HAP-1 (cell line): ENCODE measurements around the gene FEM1C.

ENCODE experiments used
- DNase-seq, 2 experiments: peaks; one replicate each; pipeline ENCODE4 v3.0.0-alpha.2; 2016 to 2020; ENCODE audit warnings: low spot score in 2 of 2
- H3K27me3 ChIP-seq: fragments of 250-450 bp; sonication (Bioruptor Pico); 2 replicates; pipeline ENCODE4 v1.5.1; 2020; ENCODE audit warnings: low read depth, mild to moderate bottlenecking, moderate library complexity
- H3K36me3 ChIP-seq: fragments of 250-450 bp; sonication (Bioruptor Pico); replicated peaks from 2 replicates; pipeline ENCODE4 v1.5.1; 2020; ENCODE audit warnings: mild to moderate bottlenecking
- H3K4me1 ChIP-seq: fragments of 250-450 bp; sonication (Bioruptor Pico); 2 replicates; pipeline ENCODE4 v1.5.1; 2020; ENCODE audit warnings: mild to moderate bottlenecking
- H3K4me3 ChIP-seq: fragments of 250-450 bp; sonication (Bioruptor Pico); 2 replicates; pipeline ENCODE4 v1.5.1; 2020; ENCODE audit warnings: mild to moderate bottlenecking, moderate library complexity
- H3K9me3 ChIP-seq: fragments of 250-450 bp; sonication (Bioruptor Pico); 2 replicates; pipeline ENCODE4 v1.5.1; 2020; ENCODE audit warnings: mild to moderate bottlenecking, moderate library complexity
- in situ Hi-C: fragments of 300-500 bp; cut with MboI; formaldehyde crosslinking; loops from 3 replicates; pipeline ENCODE4 v1.14.3; 2020; ENCODE audit warnings: low sequenced_read_pairs, inconsistent platforms, mixed read lengths

Gene FEM1C

GRCh38 chr5:115549154-115549553 lies 4.6 kb upstream of the FEM1C start:
- H3K9me3 ChIP-seq: peaks cover 4% of the 10 kb centered on the region
- no peaks in the 10 kb centered on the region for H3K36me3 ChIP-seq
- H3K4me3 ChIP-seq: no peak overlapping the region
- H3K27me3 ChIP-seq: no peaks in the 10 kb centered on the region
- peaks cover 4% of the 10 kb centered on the region for H3K4me1 ChIP-seq
- peak in 1 of 2 experiments; percentile 29 for DNase-seq
- in situ Hi-C loops: no loop called here

DNA sequence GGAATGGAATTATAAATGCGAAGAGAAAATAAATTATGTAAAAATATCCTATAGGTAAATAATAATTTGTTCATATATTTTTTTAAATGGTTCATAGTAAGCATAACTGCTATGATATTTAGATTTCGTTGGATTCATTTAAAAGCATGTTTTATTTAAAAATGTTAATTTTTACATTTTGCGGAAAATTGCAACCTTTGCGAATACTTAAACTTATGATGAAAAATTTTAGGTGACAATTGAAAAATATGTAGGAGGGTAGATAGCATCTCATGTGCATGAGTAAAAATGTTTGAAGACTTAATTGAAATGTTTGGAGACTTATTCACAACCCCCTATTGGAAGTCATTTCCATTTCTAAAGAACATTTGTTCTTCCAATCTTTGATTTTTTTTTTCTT lies 4.1 kb upstream of the FEM1C start:
- no peaks in the 10 kb centered on the region for H3K27me3 ChIP-seq
- H3K36me3 ChIP-seq: no peaks in the 10 kb centered on the region
- H3K4me1 ChIP-seq: peaks cover 4% of the 10 kb centered on the region
- peaks cover 4% of the 10 kb centered on the region for H3K9me3 ChIP-seq
- no peak overlapping the region for H3K4me3 ChIP-seq
- in situ Hi-C loops: no loop called here
- DNase-seq: no peak

GRCh38 chr5:115545351-115545882 lies 842 bp upstream of the FEM1C start:
- in situ Hi-C loops: no loop called here
- H3K4me3 ChIP-seq: peak overlapping the region; percentile 22
- DNase-seq: no peak
- no peaks in the 10 kb centered on the region for H3K27me3 ChIP-seq
- peaks cover 7% of the 10 kb centered on the region for H3K4me1 ChIP-seq
- H3K9me3 ChIP-seq: peaks cover 4% of the 10 kb centered on the region
- H3K36me3 ChIP-seq: peaks cover 19% of the 10 kb centered on the region

DNA sequence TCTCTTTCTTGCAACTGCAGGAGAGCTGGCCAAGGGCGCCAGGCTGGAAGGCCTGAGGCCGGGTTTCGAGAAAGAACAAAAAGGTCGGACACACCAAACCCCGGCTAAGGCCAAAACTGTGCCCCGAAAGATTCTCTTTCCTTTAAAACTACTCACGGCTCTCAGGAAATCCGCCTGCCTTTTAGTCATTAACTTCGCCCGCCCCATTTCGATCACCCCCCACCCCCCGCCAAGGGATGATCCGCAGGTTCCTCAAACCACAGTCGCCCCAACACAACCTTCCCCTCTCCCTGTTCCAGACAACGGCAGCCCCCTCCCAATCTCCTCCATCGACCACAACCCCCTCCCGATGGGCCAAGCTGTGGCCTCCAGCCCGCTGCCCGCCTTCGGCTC lies 536 bp downstream of the FEM1C start:
- no peak for DNase-seq

GRCh38 chr5:115543365-115544042 lies 1.1 kb downstream of the FEM1C start:
- peaks cover 4% of the 10 kb centered on the region for H3K9me3 ChIP-seq
- H3K4me1 ChIP-seq: peaks cover 11% of the 10 kb centered on the region
- no peaks in the 10 kb centered on the region for H3K27me3 ChIP-seq
- H3K36me3 ChIP-seq: peaks cover 36% of the 10 kb centered on the region
- DNase-seq: peak; percentile 44 to 60
- in situ Hi-C loops: no loop called here
- peak overlapping the region; percentile 73 for H3K4me3 ChIP-seq

More for the DNA sequence above, 536 bp downstream of the FEM1C start:
- peaks cover 11% of the 10 kb centered on the region for H3K4me1 ChIP-seq
- peaks cover 4% of the 10 kb centered on the region for H3K9me3 ChIP-seq
- H3K27me3 ChIP-seq: no peaks in the 10 kb centered on the region
- in situ Hi-C loops: no loop called here
- peak overlapping the region; percentile 73 for H3K4me3 ChIP-seq
- peaks cover 31% of the 10 kb centered on the region for H3K36me3 ChIP-seq

GRCh38 chr5:115542651-115543364 lies 1.8 kb downstream of the FEM1C start:
- Histone ChIP-seq H3K9me3 (peaks cover 4% of the 10 kb centered on the region), H3K4me3 (peak overlapping the region; percentile 73), H3K27me3 (no peaks in the 10 kb centered on the region), H3K36me3 (peaks cover 37% of the 10 kb centered on the region), H3K4me1 (peaks cover 11% of the 10 kb centered on the region)
- in situ Hi-C loops: no loop called here
- DNase-seq: no peak

- peak overlapping the region; percentile 73 for H3K4me3 ChIP-seq
- in situ Hi-C loops: no loop called here
Observed at GRCh38 chr5:115542086-115542485, 2.5 kb downstream of the FEM1C start.

DNA sequence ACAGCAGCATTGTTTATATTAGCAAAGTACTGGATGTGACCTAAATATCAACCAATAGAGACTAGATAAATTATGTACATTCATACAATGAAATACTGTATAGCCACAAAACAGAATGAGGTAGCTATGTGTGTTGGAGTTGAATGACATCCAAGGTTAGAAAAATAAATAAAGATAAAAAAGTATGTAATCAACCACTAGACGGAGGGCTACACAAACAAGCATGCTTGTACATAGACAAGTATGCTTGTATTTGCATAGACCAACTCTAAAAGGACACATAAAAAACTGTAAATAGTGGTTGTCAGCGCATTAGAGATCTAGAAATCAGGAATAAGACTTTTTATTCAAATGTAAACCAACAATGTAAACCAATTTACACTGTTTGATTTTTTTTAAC lies 3.0 kb downstream of the FEM1C start:
- peaks cover 38% of the 10 kb centered on the region for H3K36me3 ChIP-seq

More at GRCh38 chr5:115542086-115542485, 2.5 kb downstream of the FEM1C start:
- peaks cover 11% of the 10 kb centered on the region for H3K4me1 ChIP-seq
- H3K27me3 ChIP-seq: no peaks in the 10 kb centered on the region
- H3K9me3 ChIP-seq: peaks cover 4% of the 10 kb centered on the region
- no peak for DNase-seq
- peaks cover 37% of the 10 kb centered on the region for H3K36me3 ChIP-seq

GRCh38 chr5:115535479-115536035 lies 9.0 kb downstream of the FEM1C start:
- DNase-seq: no peak
- H3K4me3 ChIP-seq: no peak overlapping the region
- H3K4me1 ChIP-seq: peaks cover 24% of the 10 kb centered on the region
- no peaks in the 10 kb centered on the region for H3K9me3 ChIP-seq
- in situ Hi-C loops: no loop called here
- H3K27me3 ChIP-seq: no peaks in the 10 kb centered on the region
- peaks cover 30% of the 10 kb centered on the region for H3K36me3 ChIP-seq

More for the DNA sequence above, 3.0 kb downstream of the FEM1C start:
- H3K4me1 ChIP-seq: peaks cover 11% of the 10 kb centered on the region
- in situ Hi-C loops: no loop called here
- peaks cover 4% of the 10 kb centered on the region for H3K9me3 ChIP-seq
- DNase-seq: no peak
- H3K27me3 ChIP-seq: no peaks in the 10 kb centered on the region
- H3K4me3 ChIP-seq: peak overlapping the region; percentile 73

DNA sequence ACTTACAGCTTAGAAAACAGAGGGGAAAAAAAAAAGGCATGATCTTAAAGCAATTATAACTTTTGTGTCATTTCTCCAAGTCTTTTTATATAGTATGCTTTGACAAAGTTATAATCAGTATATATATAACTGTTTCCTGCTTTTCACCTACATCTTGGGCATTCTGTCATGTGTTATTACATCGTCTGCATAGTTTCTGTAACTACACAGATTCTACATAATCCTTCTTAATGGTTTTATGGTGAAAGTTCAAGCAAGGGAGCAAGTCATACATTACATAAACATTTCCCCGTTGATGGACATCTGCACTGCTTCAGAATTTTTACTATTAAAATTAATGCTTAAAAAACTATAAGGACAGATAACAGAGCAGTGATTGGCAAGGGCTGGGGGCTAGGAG lies 12.1 kb downstream of the FEM1C start:
- peak in 1 of 2 experiments; percentile 45 for DNase-seq
- Histone ChIP-seq H3K4me1 (peaks cover 18% of the 10 kb centered on the region), H3K4me3 (no peak overlapping the region), H3K9me3 (no peaks in the 10 kb centered on the region), H3K36me3 (peaks cover 11% of the 10 kb centered on the region), H3K27me3 (no peaks in the 10 kb centered on the region)
- in situ Hi-C loops: no loop called here

DNA sequence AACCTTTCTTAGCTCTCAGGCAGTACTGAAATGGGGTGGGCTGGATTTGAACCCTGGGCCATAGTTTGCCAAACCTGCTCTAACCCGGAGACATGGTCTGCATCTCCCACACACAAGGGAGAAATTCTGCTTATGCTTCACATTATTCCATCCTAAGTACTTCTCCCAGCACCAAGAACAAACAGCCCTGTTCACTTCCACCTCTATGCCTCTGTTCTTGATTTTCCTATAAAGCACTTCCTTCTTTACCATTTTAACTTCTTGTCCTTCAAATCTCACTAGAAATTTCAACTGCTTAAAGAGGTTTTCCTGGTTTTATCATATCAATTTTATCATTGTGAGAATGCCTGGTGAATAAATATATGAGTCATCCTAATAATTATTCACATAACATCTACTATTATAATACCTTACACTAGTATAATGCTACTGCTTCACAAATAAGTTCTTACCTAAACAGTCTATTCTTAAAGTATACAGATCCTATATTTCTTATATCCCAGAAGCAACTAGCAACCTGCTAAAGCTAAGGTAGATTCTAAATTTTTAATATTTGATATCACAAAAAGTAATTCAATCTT lies 12.7 kb downstream of the FEM1C start:
- no peak for DNase-seq
- Histone ChIP-seq H3K9me3 (no peaks in the 10 kb centered on the region), H3K4me3 (no peak overlapping the region), H3K4me1 (peaks cover 18% of the 10 kb centered on the region), H3K27me3 (no peaks in the 10 kb centered on the region), H3K36me3 (peaks cover 11% of the 10 kb centered on the region)
- in situ Hi-C loops: no loop called here

DNA sequence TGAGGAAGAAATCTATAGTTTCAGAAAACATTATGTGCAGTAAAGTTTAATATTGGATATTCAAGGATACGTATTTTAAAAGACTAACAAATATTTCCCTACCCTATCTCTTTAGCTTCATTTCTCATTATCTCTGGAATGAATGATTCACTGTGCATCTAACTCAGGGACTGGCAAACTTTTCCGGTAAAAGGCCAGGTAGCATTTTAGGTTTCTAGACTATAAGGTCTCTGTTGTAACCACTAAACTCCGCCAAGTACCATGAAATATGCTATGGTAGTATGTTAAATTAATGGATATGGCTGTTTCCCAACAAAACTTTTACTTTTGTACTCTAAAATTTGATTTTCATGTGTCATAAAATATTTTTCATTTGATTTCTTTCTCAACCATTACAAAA lies 13.2 kb downstream of the FEM1C start:
- peaks cover 21% of the 10 kb centered on the region for H3K4me1 ChIP-seq
- no peak overlapping the region for H3K4me3 ChIP-seq
- no peak for DNase-seq
- peaks cover 7% of the 10 kb centered on the region; the same call in 1 of the 2 replicates for H3K36me3 ChIP-seq
- H3K27me3 ChIP-seq: no peaks in the 10 kb centered on the region
- in situ Hi-C loops: no loop called here
- no peaks in the 10 kb centered on the region for H3K9me3 ChIP-seq

DNA sequence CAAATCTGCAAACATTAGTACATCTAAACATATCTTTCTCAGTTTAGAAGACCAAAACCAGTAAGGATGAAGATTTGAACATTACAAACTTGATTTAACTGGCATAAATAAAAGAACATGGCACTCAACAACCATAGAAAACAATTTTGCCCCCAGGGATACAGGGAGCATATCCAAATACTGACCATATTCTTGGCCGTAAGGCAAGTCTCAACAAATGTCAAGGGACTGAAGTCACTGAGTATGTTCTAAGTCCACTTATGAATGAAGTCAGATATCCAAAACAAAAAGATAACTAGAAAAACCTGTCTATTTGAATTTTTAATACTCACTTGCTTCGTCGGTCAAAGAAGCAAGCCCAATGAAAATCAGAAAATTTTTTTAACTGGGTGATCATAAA lies 14.1 kb downstream of the FEM1C start:
- no peaks in the 10 kb centered on the region for H3K27me3 ChIP-seq
- peaks cover 23% of the 10 kb centered on the region for H3K4me1 ChIP-seq
- H3K36me3 ChIP-seq: peaks cover 4% of the 10 kb centered on the region
- no peaks in the 10 kb centered on the region for H3K9me3 ChIP-seq
- no peak overlapping the region for H3K4me3 ChIP-seq
- no peak for DNase-seq
- in situ Hi-C loops: no loop called here
